HG03280 (cell line): ENCODE data around the gene CD164.
A peak's percentile ranks its signal among the peaks of the same experiment; 100 is the strongest.
"Not testable (repeated sequence)": the region's sequence is repeated elsewhere in the genome, so short reads cannot be mapped to it uniquely, and the experiment has no call there.

Experiments used
- ATAC-seq: cut with Tn5 transposase; IDR thresholded peaks from one replicate; pipeline ENCODE4 v1.9.1; 2021; ENCODE audit warnings: mild to moderate bottlenecking, moderate library complexity; ENCODE audit not compliant: unreplicated experiment

CD164 gene

DNA sequence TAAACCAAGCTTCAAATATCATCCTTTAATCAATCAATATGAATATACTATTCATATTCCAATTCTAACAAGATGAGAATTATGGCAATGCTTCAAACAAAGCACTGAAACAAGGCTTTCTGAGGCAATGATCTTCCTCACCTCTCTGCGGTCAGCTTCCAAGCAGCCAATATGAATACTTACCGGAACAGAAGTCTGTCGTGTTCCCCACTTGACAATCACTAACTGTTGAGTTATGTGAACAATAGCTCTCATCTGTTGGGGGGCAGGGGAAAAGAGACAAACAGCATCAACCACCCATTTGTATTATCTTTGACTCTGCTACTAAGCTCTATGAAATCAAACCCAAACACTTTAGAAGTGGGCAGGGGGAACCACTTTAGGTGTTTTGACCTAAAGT is 4.5 kb downstream of the CD164 start:
- ATAC-seq, result no peak

DNA sequence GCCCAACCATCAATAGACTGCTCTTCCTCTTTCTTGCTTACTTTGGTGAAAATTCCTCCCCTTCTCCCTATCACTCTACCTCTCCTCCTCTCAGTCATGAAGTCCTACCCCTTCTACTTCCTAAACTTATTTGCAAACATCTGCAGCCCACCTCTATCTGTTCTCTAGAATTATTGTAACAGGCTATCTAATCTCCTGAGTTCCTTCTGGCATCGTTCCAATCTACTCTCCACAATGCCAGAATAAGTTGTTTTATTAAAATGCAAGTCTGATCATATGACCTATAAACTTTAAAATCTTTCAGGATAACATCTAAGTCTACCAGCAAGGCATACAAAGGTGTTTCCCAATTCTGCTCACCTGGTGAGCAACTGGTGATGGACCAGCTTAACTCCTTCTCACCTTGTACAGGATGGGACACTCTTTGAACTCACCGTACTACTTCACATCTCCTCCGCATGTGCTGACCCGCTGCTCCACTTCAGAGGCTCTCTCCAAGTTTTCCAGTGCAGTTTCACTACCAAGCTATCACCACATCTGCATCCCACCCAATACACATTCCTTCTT is 7.9 kb downstream of the CD164 start:
- ATAC-seq, result no peak

DNA sequence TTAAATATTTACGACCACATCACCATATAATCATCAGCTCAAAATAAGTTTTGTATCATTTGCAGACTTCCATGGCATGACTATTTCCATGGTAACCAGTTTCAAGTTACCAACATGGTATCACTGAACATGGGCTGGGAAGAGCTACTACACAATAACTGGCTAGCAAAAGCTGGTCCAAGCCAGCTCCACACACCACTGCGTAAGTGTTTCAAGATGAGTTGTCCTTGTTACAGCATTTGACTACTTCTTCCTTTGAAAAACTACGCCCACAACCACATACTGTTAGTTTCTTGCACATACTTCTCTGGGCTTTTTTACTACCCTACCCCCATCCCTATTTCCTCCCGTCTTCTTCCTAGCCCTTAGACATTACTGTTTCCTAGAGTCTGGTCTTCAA is 8.5 kb downstream of the CD164 start:
- ATAC-seq, result peak; percentile 91

- no peak for ATAC-seq
Observed at GRCh38 chr6:109373331-109373730, 8.9 kb downstream of the CD164 start.

DNA sequence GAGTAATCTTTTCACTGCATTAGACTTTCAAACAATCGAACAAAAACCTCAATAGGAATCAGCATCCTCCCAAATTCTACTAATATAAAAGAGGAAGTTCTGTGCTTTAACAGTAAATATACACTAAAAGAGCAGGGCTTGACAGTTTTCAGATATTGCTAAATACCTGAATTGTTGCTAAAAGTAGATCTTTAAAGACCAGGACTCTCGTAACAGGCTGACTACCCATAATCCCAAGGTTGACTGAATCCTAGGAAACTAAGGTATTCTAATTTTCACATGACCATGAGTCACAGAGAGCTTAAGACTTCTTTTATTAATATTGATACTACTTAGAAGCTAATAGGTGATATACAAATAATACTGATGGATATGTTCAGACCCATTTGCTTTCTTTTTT is 10.1 kb downstream of the CD164 start:
- ATAC-seq, result no peak

GRCh38 chr6:109370792-109371191 is 11.5 kb downstream of the CD164 start:
- no peak for ATAC-seq

GRCh38 chr6:109370336-109370735 is 11.9 kb downstream of the CD164 start:
- ATAC-seq, result no peak

DNA sequence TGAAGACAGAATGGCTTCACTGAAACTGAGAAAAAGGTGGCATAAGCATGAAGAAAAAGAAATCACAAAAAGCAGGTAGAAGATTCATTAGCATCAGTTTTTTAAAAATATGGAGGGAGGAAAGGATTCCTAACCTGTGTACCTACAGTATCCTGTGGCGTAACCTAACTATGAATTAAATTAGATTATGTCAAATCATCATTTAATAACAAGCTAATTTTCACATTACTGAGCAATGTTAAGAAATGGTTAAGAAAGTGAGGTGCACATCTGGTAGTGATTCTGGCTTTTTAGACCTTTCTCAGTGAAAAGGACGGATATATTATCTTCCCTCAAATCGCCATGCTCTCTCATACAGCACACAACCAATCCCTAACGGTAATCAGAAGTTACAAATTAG is 12.5 kb downstream of the CD164 start:
- ATAC-seq, result no peak

GRCh38 chr6:109364382-109365078 is 17.7 kb downstream of the CD164 start:
- not testable (repeated sequence) for ATAC-seq

GRCh38 chr6:109363753-109364152 is 18.5 kb downstream of the CD164 start:
- no peak for ATAC-seq

GRCh38 chr6:109362102-109362884 is 20.0 kb downstream of the CD164 start:
- ATAC-seq, result no peak

GRCh38 chr6:109360791-109361190 is 21.5 kb downstream of the CD164 start:
- ATAC-seq, result no peak

GRCh38 chr6:109360281-109360680 is 22.0 kb downstream of the CD164 start:
- ATAC-seq, result no peak

DNA sequence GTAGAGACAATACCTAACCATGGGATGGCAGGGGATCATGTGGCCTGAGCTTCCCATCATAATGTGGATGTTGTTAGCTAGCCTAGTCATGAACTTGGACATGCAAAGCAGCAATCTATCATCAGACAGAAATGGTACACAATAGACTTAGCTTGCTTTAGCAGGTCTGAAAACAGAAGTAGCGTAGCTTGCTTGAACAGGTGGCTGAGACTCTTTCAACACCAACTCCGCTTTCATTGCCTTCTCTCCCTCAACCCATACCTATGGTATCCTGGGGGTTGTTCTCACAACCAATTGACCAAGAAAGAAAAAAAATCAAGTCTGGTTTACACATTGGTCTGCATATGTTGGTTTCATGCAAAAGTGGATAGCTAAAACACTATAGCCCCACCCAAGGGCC is 23.0 kb downstream of the CD164 start:
- ATAC-seq, result no peak

DNA sequence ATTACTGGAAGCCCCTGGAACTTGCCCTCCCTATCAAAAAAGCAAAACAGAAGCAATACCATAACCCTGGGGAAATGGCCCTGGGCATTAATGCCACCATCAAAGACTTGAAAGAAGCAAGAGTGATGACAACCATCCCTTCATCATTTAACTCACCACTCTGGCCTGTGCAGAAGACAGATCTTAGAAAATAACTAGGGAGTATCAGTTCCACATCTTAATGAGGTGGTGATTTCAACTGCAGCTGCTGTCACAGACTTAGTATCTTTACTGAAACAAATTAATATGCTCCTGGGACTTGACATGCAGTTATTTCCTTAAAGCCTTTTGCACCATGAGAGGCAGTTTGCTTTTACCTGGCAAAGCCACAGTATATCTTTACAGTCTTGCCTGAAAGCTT is 24.1 kb downstream of the CD164 start:
- no peak for ATAC-seq

- no peak for ATAC-seq
Observed at GRCh38 chr6:109356237-109356636, 26.0 kb downstream of the CD164 start.

DNA sequence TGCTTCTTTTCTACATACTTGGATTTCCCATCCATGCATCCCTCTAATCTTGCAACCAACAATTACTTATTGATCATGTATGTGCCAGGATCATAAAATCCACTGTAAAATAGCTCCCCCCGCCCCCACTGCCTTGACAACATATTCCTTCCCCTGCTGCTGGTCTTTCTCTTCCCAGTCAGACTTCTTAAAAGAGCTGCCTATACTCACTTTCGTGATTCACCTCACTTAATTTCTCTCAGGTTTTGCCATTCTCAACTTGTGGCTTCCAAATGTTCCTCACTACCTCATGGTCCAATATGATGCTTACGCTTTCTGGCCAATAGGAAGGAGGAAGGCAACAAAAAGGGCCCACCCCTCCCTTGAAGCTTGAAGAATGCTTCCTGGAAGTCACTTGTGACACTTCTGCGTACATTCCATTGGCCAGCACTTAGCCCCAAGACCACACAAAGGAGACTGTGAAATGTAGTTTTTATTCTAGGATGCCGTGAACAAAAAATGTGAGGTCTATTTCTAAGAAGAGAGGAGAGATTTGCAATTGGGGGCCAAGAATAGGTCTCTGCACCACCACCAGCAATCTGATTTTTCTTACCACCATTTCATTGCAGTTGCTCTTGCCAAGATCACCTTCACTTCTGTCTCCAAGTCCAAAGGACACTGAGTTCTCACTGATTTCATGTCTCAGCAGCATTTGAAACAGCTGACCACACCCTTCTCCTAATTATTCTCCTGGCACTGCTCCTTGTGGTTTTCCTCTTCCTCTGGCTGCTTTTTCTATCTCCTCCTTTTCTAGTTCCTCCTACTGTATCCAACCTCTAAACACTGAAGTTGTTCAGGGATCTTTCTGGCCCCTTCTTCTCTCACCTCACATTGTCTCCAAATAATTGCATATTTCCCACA is 30.8 kb downstream of the CD164 start:
- ATAC-seq, result no peak

GRCh38 chr6:109349419-109349987 is 32.8 kb downstream of the CD164 start:
- ATAC-seq, result no peak

DNA sequence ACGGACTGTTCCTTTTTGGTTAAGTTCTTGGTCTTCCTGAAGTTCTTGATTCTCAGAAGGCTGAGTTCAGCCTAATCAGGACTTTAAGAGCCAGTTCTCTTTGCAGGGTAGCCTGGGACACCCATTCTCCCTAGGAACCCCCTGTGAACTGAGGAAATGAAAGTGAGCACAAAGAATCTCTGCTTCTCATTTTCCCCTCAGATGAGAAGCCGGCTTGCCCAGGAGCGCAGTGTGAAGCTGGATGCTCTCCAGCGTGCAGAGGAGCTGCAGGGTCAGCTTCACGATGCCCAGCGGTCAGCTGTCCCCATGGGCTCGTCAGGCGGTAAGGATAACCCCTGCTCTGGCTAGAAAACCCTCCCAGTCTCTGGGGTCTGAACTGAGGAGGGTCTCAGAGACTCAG is 34.0 kb downstream of the CD164 start:
- ATAC-seq, result no peak

DNA sequence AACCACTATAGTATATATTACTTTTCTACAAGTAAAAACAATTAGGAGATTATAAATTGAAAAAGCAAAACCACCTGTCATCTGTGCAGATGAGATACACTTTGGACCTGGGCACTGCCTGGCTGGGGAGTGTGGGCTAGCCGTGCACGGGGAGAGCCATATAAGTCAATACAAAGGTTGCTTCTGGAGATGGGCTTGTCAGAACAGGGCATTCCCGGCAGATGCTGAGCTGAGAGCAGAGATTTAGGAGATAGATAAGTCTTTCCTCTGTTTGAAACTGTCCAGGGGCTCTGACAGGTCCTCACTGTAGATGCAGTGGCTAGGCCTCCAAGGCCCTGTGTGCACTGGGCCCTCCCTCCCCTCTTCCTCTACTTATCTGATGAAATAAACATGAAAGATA is 34.5 kb downstream of the CD164 start:
- ATAC-seq, result no peak

- ATAC-seq, result no peak
Observed at GRCh38 chr6:109345986-109346385, 36.3 kb downstream of the CD164 start.
